ENCODE results near the gene LPIN2.

- TF ChIP-seq EZH2phosphoT487 (IDR thresholded peaks at IDR 0.05; ENCODE audit: insufficient read depth, low read depth) = no peak
- no peak for TF ChIP-seq EZH2 (IDR thresholded peaks at IDR 0.05; ENCODE audit: insufficient read depth, poor library complexity, severe bottlenecking)
These were observed 33.8 kb downstream of the LPIN2 start for GRCh38 chr18:2979129-2979528.
